SK-N-SH (cell line): ENCODE measurements around the gene PLCL2. TPM values are rescaled to one million over a fixed set of nuclear protein-coding genes. Genes with fewer than 3 reads are reported as not detected.

Experiments
- CTCF ChIA-PET: fragments of 300-600, 350-600 bp; formaldehyde crosslinking; extraction: SDS; loops from one replicate; lab custom pipeline; 2021; lab: Yijun Ruan, JAX
- POLR2A ChIA-PET: fragments of 350-600 bp; sonication (Branson Sonifier 250); formaldehyde crosslinking; extraction: SDS; loops from one replicate; lab custom pipeline; 2020; ENCODE audit warnings: antibody characterized with exemption, inconsistent platforms; lab: Yijun Ruan, JAX
- DNase-seq: peaks from one replicate; pipeline ENCODE4 v3.0.0; 2012
- H2AFZ ChIP-seq: fragments of 200-600 bp; sonication (generic); 2 replicates; pipeline ENCODE4 v1.8.1; 2016; ENCODE audit warnings: antibody characterized with exemption, mild to moderate bottlenecking, low read depth
- H3F3A ChIP-seq: fragments of 200-600 bp; sonication (generic); replicated peaks from 2 replicates; pipeline ENCODE3; 2016; ENCODE audit warnings: antibody characterized with exemption, mild to moderate bottlenecking; ENCODE audit not compliant: insufficient read depth
- H3K27ac ChIP-seq, 2 experiments: fragments of 200-500 bp in 1 of 2; fragments of 200-600 bp in 1 of 2; sonication (Bioruptor generic) in 1 of 2; sonication (generic), shearing (Covaris generic) in 1 of 2; 2 replicates each; pipeline versions ENCODE4 v1.5.1 to v1.6.1; 2014 to 2016; ENCODE audit warnings: low read depth in 2 of 2, inconsistent platforms in 1 of 2, low read length in 1 of 2, mild to moderate bottlenecking in 1 of 2, mixed read lengths in 1 of 2
- H3K27me3 ChIP-seq: fragments of 200-600 bp; sonication (generic), shearing (Covaris generic); 2 replicates; pipeline ENCODE4 v1.6.1; 2016; ENCODE audit warnings: mixed run types; ENCODE audit not compliant: insufficient read depth
- H3K36me3 ChIP-seq, 2 experiments: fragments of 200-500 bp in 1 of 2; fragments of 200-600 bp in 1 of 2; sonication (Bioruptor generic) in 1 of 2; sonication (generic) in 1 of 2; replicated peaks in 1 of 2; 2 replicates each; pipeline versions ENCODE3 to v1.5.1; 2014 to 2016; ENCODE audit warnings: low read length in 1 of 2, mild to moderate bottlenecking in 1 of 2; ENCODE audit not compliant: insufficient read depth in 2 of 2, control insufficient read depth in 1 of 2
- H3K4me1 ChIP-seq, 2 experiments: fragments of 200-500 bp in 1 of 2; fragments of 200-600 bp in 1 of 2; sonication (Bioruptor generic) in 1 of 2; sonication (generic), shearing (Covaris generic) in 1 of 2; 2 replicates each; pipeline versions ENCODE4 v1.5.1 to v1.6.1; 2014 to 2016; ENCODE audit warnings: low read depth in 1 of 2, low read length in 1 of 2, mixed run types in 1 of 2; ENCODE audit not compliant: insufficient read depth in 2 of 2, control insufficient read depth in 1 of 2
- H3K4me2 ChIP-seq: fragments of 200-600 bp; sonication (generic), shearing (Covaris generic); 2 replicates; pipeline ENCODE4 v1.6.1; 2017; ENCODE audit warnings: mixed run types
- H3K4me3 ChIP-seq, 2 experiments: fragments of 200-500 bp in 1 of 2; fragments of 200-600 bp in 1 of 2; sonication (Bioruptor generic) in 1 of 2; sonication (generic), shearing (Covaris generic) in 1 of 2; 2 replicates each; pipeline versions ENCODE4 v1.5.1 to v1.8.1; 2014 to 2016; ENCODE audit warnings: low read depth in 2 of 2, inconsistent platforms in 1 of 2, low read length in 1 of 2, mild to moderate bottlenecking in 1 of 2, mixed read lengths in 1 of 2, moderate library complexity in 1 of 2
- H3K79me2 ChIP-seq: fragments of 200-600 bp; sonication (generic); 2 replicates; pipeline ENCODE4 v1.8.1; 2017; ENCODE audit warnings: mild to moderate bottlenecking; ENCODE audit not compliant: insufficient read depth
- H3K9ac ChIP-seq: fragments of 200-600 bp; sonication (generic); 2 replicates; pipeline ENCODE4 v1.6.1; 2017; ENCODE audit warnings: mixed run types
- H3K9me2 ChIP-seq: fragments of 200-600 bp; sonication (generic); 2 replicates; pipeline ENCODE4 v1.6.1; 2017; ENCODE audit warnings: mixed run types
- H3K9me3 ChIP-seq: fragments of 200-600 bp; sonication (generic); 2 replicates; pipeline ENCODE4 v1.6.1; 2017; ENCODE audit warnings: mixed run types, mild to moderate bottlenecking, moderate library complexity
- H4K20me1 ChIP-seq: fragments of 200-600 bp; sonication (generic); 2 replicates; pipeline ENCODE4 v1.6.1; 2017; ENCODE audit warnings: mild to moderate bottlenecking, mixed run types; ENCODE audit not compliant: insufficient read depth
- CTCF ChIP-seq: fragments of 200-600 bp; sonication (generic); IDR thresholded peaks from 2 replicates; pipeline ENCODE4 v1.6.1; 2017; ENCODE audit warnings: antibody characterized with exemption, mild to moderate bottlenecking, moderate library complexity
- ELF1 ChIP-seq: IDR thresholded peaks from 2 replicates; pipeline ENCODE4 v1.4.0; 2012
- EP300 ChIP-seq, 2 experiments: IDR thresholded peaks; 2 replicates each; pipeline versions ENCODE4 v1.4.0 to v1.6.1; 2012; ENCODE audit warnings: borderline replicate concordance in 1 of 2, low read depth in 1 of 2, low read length in 1 of 2
- EZH2phosphoT487 ChIP-seq: fragments of 200-600 bp; sonication (generic); IDR thresholded peaks from 2 replicates; pipeline ENCODE4 v1.6.1; 2017; ENCODE audit warnings: low read depth, mixed run types, mild to moderate bottlenecking, antibody characterized with exemption, moderate library complexity, borderline replicate concordance
- FOXM1 ChIP-seq: IDR thresholded peaks from 2 replicates; pipeline ENCODE4 v1.4.0; 2012; ENCODE audit warnings: low read depth, mild to moderate bottlenecking
- GATA2 ChIP-seq: sonication (generic); formaldehyde crosslinking; IDR thresholded peaks from 2 replicates; pipeline ENCODE4 v1.5.0; 2020; ENCODE audit warnings: mild to moderate bottlenecking, missing genetic modification reagents
- MEF2A ChIP-seq: IDR thresholded peaks from 2 replicates; pipeline ENCODE4 v1.4.0; 2012; ENCODE audit warnings: low read depth, borderline replicate concordance
- MXI1 ChIP-seq: IDR thresholded peaks from 2 replicates; pipeline ENCODE4 v1.6.1; 2012; ENCODE audit warnings: mild to moderate bottlenecking, low read depth, low read length, improper control_type of control experiment
- NFIC ChIP-seq: IDR thresholded peaks from 2 replicates; pipeline ENCODE4 v1.4.0; 2012; ENCODE audit warnings: borderline replicate concordance
- NRF1 ChIP-seq: IDR thresholded peaks from 2 replicates; pipeline ENCODE4 v1.6.1; 2012; ENCODE audit warnings: low read depth, mild to moderate bottlenecking, low read length
- RAD21 ChIP-seq: IDR thresholded peaks from 2 replicates; pipeline ENCODE4 v1.6.1; 2012; ENCODE audit warnings: mild to moderate bottlenecking, low read length
- RCOR1 ChIP-seq: fragments of 150-350 bp; IDR thresholded peaks from 2 replicates; pipeline ENCODE4 v1.6.1; 2017; ENCODE audit warnings: antibody characterized with exemption, low read length
- RFX5 ChIP-seq: IDR thresholded peaks from 2 replicates; pipeline ENCODE4 v1.6.1; 2012; ENCODE audit warnings: mild to moderate bottlenecking, improper control_type of control experiment, low read length
- SIN3A ChIP-seq: IDR thresholded peaks from 2 replicates; pipeline ENCODE4 v1.6.1; 2012; ENCODE audit warnings: low read depth, mild to moderate bottlenecking, low read length, moderate library complexity, borderline replicate concordance
- TCF12 ChIP-seq: IDR thresholded peaks from 2 replicates; pipeline ENCODE4 v1.4.0; 2012
- TEAD4 ChIP-seq: IDR thresholded peaks from 2 replicates; pipeline ENCODE4 v1.4.0; 2012; ENCODE audit warnings: mild to moderate bottlenecking, borderline replicate concordance; ENCODE audit not compliant: insufficient read depth
- YY1 ChIP-seq: IDR thresholded peaks from 2 replicates; pipeline ENCODE4 v1.4.0; 2012; ENCODE audit warnings: low read depth, mild to moderate bottlenecking
- ZBTB33 ChIP-seq: IDR thresholded peaks from 2 replicates; pipeline ENCODE4 v1.4.0; 2012; ENCODE audit warnings: low read depth, borderline replicate concordance
- WGBS: methylation state at CpG from one replicate; pipeline ENCODE4 v1.1.6; 2017; ENCODE audit warnings: low lambda C conversion rate; 5-methylcytosine and 5-hydroxymethylcytosine counted together
- polyA plus RNA-seq, 3 experiments: library from polyadenylated mRNA; depleted of rRNA; stranded (reverse); fragments of >200 nt; gene quantifications; 2 replicates each; pipeline ENCODE4 v1.2.3, GENCODE V29; 2012

PLCL2 gene
- polyA plus RNA-seq, 1 of the 3 experiments (the other 2 are of a cell fraction): 0.85 TPM

DNA sequence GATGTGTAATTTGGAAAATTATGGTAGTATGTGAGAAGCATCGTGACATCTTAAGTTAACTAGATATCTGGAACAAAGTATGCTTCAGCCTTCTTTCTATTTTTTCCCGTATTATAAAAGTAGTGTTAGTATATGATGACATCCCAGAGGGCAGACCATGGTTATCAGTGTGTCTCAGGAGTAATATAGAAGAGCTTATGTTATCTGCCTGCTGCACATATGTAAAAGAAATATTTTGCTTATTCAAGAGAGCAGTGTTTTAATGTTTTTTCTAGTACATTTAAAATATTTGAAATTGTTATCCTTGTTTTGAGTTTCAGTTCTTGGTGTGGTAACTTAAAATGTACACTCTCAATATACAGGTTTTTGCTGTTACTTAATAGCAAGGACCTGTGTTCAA lies 24.1 kb downstream of the PLCL2 start (continued):
- TF ChIP-seq ZBTB33 (no peak), EZH2phosphoT487 (no peak), EP300 (IDR thresholded peaks at IDR 0.05; ENCODE audit: borderline replicate concordance in 1 of 2, low read depth in 1 of 2, low read length in 1 of 2) (no peak), NRF1 (no peak), YY1 (no peak), GATA2 (no peak)

DNA sequence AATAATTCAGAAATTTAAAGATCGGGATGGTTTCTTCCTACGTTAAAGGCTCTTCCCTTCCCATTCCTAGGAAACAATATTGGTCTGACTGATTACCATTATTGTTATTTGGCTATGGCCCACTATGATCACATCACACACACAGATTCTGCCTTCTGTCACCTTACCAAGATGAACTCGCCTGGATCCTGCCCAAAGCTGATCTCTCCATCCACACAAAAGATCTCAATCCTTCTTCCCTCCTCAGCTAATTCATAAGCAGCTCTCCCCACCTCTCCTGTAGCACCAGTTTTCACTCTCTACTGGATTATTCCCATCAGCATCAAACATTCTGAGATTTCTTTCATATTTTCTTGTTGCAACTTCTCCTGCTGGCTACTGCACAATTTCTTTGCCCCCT lies 25.0 kb downstream of the PLCL2 start:
- H3K79me2 ChIP-seq: no peaks in the 10 kb centered on the region
- H3K36me3 ChIP-seq: no peaks in the 10 kb centered on the region
- 84% methylated on average over 3 of the region's 3 CpGs for WGBS
- TF ChIP-seq RAD21: no peak
- TF ChIP-seq ZBTB33: no peak
- no peak for TF ChIP-seq NRF1
- no peak for TF ChIP-seq MEF2A
- no peak for TF ChIP-seq RFX5
- no peak for TF ChIP-seq MXI1
- H3K9ac ChIP-seq: no peak overlapping the region
- no peak overlapping the region for H3K27ac ChIP-seq
- no peaks in the 10 kb centered on the region for H3F3A ChIP-seq
- no peak for DNase-seq
- H3K4me1 ChIP-seq: peaks cover 6 to 13% of the 10 kb centered on the region in 2 experiments; a peak in 2 of 4 replicates
- ChIA-PET CTCF (no interaction called here), POLR2A (no interaction called here)
- H2AFZ ChIP-seq: no peak overlapping the region
- no peaks in the 10 kb centered on the region for H3K27me3 ChIP-seq
- H3K9me3 ChIP-seq: no peaks in the 10 kb centered on the region
- H3K9me2 ChIP-seq: no peaks in the 10 kb centered on the region
- no peak overlapping the region for H3K4me2 ChIP-seq
- H4K20me1 ChIP-seq: no peaks in the 10 kb centered on the region
- no peak overlapping the region for H3K4me3 ChIP-seq

GRCh38 chr3:16910207-16910606 lies 25.5 kb downstream of the PLCL2 start:
- H3K36me3 ChIP-seq: no peaks in the 10 kb centered on the region
- no peaks in the 10 kb centered on the region for H4K20me1 ChIP-seq
- H3K9me2 ChIP-seq: no peaks in the 10 kb centered on the region
- ChIA-PET CTCF (no interaction called here), POLR2A (no interaction called here)
- H3F3A ChIP-seq: no peaks in the 10 kb centered on the region
- no peaks in the 10 kb centered on the region for H3K27me3 ChIP-seq
- DNase-seq: no peak
- no peak overlapping the region for H3K4me2 ChIP-seq
- H3K9ac ChIP-seq: no peak overlapping the region
- no peaks in the 10 kb centered on the region for H3K9me3 ChIP-seq
- no peak overlapping the region for H3K27ac ChIP-seq
- WGBS: 91% methylated on average over 3 of the region's 3 CpGs
- no peaks in the 10 kb centered on the region for H3K79me2 ChIP-seq
- H3K4me3 ChIP-seq: no peak overlapping the region
- no peak overlapping the region for H2AFZ ChIP-seq
- H3K4me1 ChIP-seq: peaks cover 6 to 11% of the 10 kb centered on the region in 2 experiments; a peak in 2 of 4 replicates
- TF ChIP-seq TEAD4 (no peak), CTCF (no peak), ZBTB33 (no peak), RCOR1 (no peak), ELF1 (no peak), NRF1 (no peak), FOXM1 (no peak), SIN3A (no peak), NFIC (no peak), TCF12 (no peak)
